Stomach (tissue), 4 donors: ENCODE measurements around the gene SNAP25.

Experiments
- CTCF ChIP-seq, 7 experiments: fragments of 450-650 bp in 4 of 7; fragments of 200-600 bp in 3 of 7; sonication (generic) in 3 of 7; IDR thresholded peaks; one replicate each; pipeline ENCODE4 v1.5.1; 2016 to 2019; ENCODE audit warnings: antibody characterized with exemption in 7 of 7, control low read depth in 2 of 7, mild to moderate bottlenecking in 1 of 7
- POLR2A ChIP-seq, 4 donors: fragments of 450-650 bp; IDR thresholded peaks; one replicate each; pipeline ENCODE4 v1.6.1; 2016; ENCODE audit warnings: antibody characterized with exemption in 4 of 4, control low read depth in 2 of 4, mild to moderate bottlenecking in 1 of 4, moderate library complexity in 1 of 4

- TF ChIP-seq CTCF (IDR thresholded peaks at IDR 0.05) (no peak), POLR2A (IDR thresholded peaks at IDR 0.05) (no peak)
Measured at GRCh38 chr20:10239954-10240353, 21.3 kb downstream of the SNAP25 start.
